ENCODE results near the gene NTHL1.

GRCh38 chr16:2030036-2030435 lies 17.6 kb downstream of the NTHL1 start:
- TF ChIP-seq CTCF (IDR thresholded peaks at IDR 0.05; ENCODE audit: low read length) (no peak), EZH2 (optimal IDR thresholded peaks at IDR 0.05; ENCODE audit: low read depth, low read length) (no peak)

All from MM.1S (cell line).